Prostate gland (tissue), 2 donors: Measurements from ENCODE around the gene ANO10.

ENCODE experiments used
- CTCF ChIP-seq, 4 experiments: fragments of 200-600 bp in 2 of 4; fragments of 450-650 bp in 2 of 4; sonication (generic) in 2 of 4; IDR thresholded peaks; 1 replicate in 3 of 4; 2 replicates in 1 of 4; pipeline ENCODE4 v1.5.1; 2016 to 2019; ENCODE audit warnings: antibody characterized with exemption in 4 of 4, mild to moderate bottlenecking in 2 of 4, moderate library complexity in 2 of 4
- POLR2A ChIP-seq: fragments of 450-650 bp; IDR thresholded peaks from one replicate; pipeline ENCODE4 v1.6.1; 2016; ENCODE audit warnings: antibody characterized with exemption, mild to moderate bottlenecking
- POLR2AphosphoS5 ChIP-seq: sonication (generic); formaldehyde crosslinking; IDR thresholded peaks from one replicate; pipeline ENCODE4 v1.6.1; 2017; ENCODE audit warnings: antibody characterized with exemption

GRCh38 chr3:43319376-43319775, 302.4 kb downstream of the ANO10 start:
- TF ChIP-seq CTCF (IDR thresholded peaks at IDR 0.05) (no peak), POLR2AphosphoS5 (no peak), POLR2A (no peak)
